Right ventricle myocardium inferior (tissue), 1 donor: Measurements from ENCODE around the gene ZNF500. TPM values are rescaled to one million over a fixed set of nuclear protein-coding genes. Genes with fewer than 3 reads are reported as not detected.
"Not testable (repeated sequence)": the region's sequence is repeated elsewhere in the genome, so short reads cannot be mapped to it uniquely, and the experiment has no call there.

Experiments used
- ATAC-seq: fragments of 200-7000 bp; cut with Tn5 transposase; one replicate; pipeline ENCODE4 v1.9.1; 2020; ENCODE audit warnings: mild to moderate bottlenecking, moderate library complexity
- DNase-seq: peaks from one replicate; pipeline ENCODE4 v3.0.0; 2021; ENCODE audit errors: missing footprints
- intact Hi-C: fragments of 100-400 bp; cut with DNase I; formaldehyde crosslinking; loops from one replicate; pipeline ENCODE4 v1.11.0; 2022
- total RNA-seq: library from RNA; stranded (reverse); fragmentation: NEBNext Ultra II Directional; extraction: Animal tissue kit (Norgen Biotek cat#: 25700); gene quantifications from one replicate; pipeline ENCODE4 v1.2.1, GENCODE V29; 2021
- donor health status: DM: no; HTN: yes; CAD: no; lungs with severe emphysema.

ZNF500 gene
- total RNA-seq, 1 donor from 2014 or later, result 6.5 TPM

- ATAC-seq, result no peak
- DNase-seq, result peak; percentile 63
- intact Hi-C loops, result no loop called here
These were observed 32.4 kb upstream of the ZNF500 start for GRCh38 chr16:4799171-4799855.

- no peak for ATAC-seq
- intact Hi-C loops, result no loop called here
- DNase-seq, result peak; percentile 51
These were observed 31.5 kb upstream of the ZNF500 start for GRCh38 chr16:4798456-4798855.

- ATAC-seq, result no peak
- intact Hi-C loops, result no loop called here
- DNase-seq, result peak; percentile 61
These were observed 30.9 kb upstream of the ZNF500 start for GRCh38 chr16:4797805-4798252.

GRCh38 chr16:4796982-4797804 is 30.2 kb upstream of the ZNF500 start:
- DNase-seq (peak; percentile 51), ATAC-seq (no peak)
- intact Hi-C loops, result no loop called here

- no peak for DNase-seq
These were observed 29.0 kb upstream of the ZNF500 start for GRCh38 chr16:4795828-4796572.

GRCh38 chr16:4795181-4795827 is 28.3 kb upstream of the ZNF500 start, which contains the start of gene SMIM22:
Gene SMIM22 (plus strand): TSS chr16:4795369. CDS start chr16:4795735, 366 bp downstream.
- no peak for DNase-seq
- ATAC-seq, result no peak
- intact Hi-C loops, result no loop called here

More at GRCh38 chr16:4795828-4796572, 29.0 kb upstream of the ZNF500 start:
- ATAC-seq, result no peak
- intact Hi-C loops, result no loop called here

GRCh38 chr16:4792951-4793513 is 26.1 kb upstream of the ZNF500 start:
- no peak for DNase-seq
- intact Hi-C loops, result no loop called here
- ATAC-seq, result no peak

GRCh38 chr16:4790871-4791270 is 23.9 kb upstream of the ZNF500 start:
- intact Hi-C loops, result no loop called here
- DNase-seq (no peak), ATAC-seq (no peak)

GRCh38 chr16:4790261-4790660 is 23.3 kb upstream of the ZNF500 start:
- intact Hi-C loops, result no loop called here
- DNase-seq, result no peak
- ATAC-seq, result no peak

GRCh38 chr16:4788910-4789309 is 21.9 kb upstream of the ZNF500 start:
- ATAC-seq, result no peak
- no peak for DNase-seq
- intact Hi-C loops, result no loop called here

GRCh38 chr16:4788489-4788889 is 21.5 kb upstream of the ZNF500 start:
- intact Hi-C loops, result no loop called here
- DNase-seq (no peak), ATAC-seq (no peak)

GRCh38 chr16:4787627-4788482 is 20.9 kb upstream of the ZNF500 start, which contains the start of gene SEPTIN12:
Gene SEPTIN12 (minus strand): TSS chr16:4788345. CDS start chr16:4787645, 700 bp downstream.
- intact Hi-C loops, result no loop called here
- ATAC-seq (no peak), DNase-seq (no peak)

GRCh38 chr16:4787068-4787467 is 20.1 kb upstream of the ZNF500 start:
- intact Hi-C loops, result no loop called here
- no peak for DNase-seq
- ATAC-seq, result no peak

GRCh38 chr16:4785758-4786433 is 18.9 kb upstream of the ZNF500 start:
- intact Hi-C loops, result no loop called here

GRCh38 chr16:4784444-4784987 is 17.6 kb upstream of the ZNF500 start:
- DNase-seq, ATAC-seq, intact Hi-C loops: not testable (repeated sequence)

More at GRCh38 chr16:4785758-4786433, 18.9 kb upstream of the ZNF500 start:
- DNase-seq (no peak), ATAC-seq (no peak)

- intact Hi-C loops, result no loop called here
- DNase-seq (no peak), ATAC-seq (no peak)
These were observed 17.0 kb upstream of the ZNF500 start for GRCh38 chr16:4783951-4784336.
